ENCODE data around the gene LARP4.
"Not testable (repeated sequence)": the region's sequence is repeated elsewhere in the genome, so short reads cannot be mapped to it uniquely, and the experiment has no call there.

LARP4 gene

GRCh38 chr12:50400104-50400637, 514 bp upstream of the LARP4 start:
- no peak for FAIRE-seq

GRCh38 chr12:50401500-50402081, 906 bp downstream of the LARP4 start:
- no peak for FAIRE-seq
- DNase-seq (ENCODE audit: low spot score) = no peak

More at GRCh38 chr12:50400104-50400637, 514 bp upstream of the LARP4 start:
- no peak for DNase-seq (ENCODE audit: low spot score)

GRCh38 chr12:50402264-50403000, 1.7 kb downstream of the LARP4 start:
- DNase-seq (ENCODE audit: low spot score) (peak; percentile 14), FAIRE-seq (no peak)

GRCh38 chr12:50403001-50403440, 2.3 kb downstream of the LARP4 start:
- FAIRE-seq = no peak
- DNase-seq (ENCODE audit: low spot score) = no peak

GRCh38 chr12:50404307-50404706, 3.6 kb downstream of the LARP4 start:
- DNase-seq (ENCODE audit: low spot score) (no peak), FAIRE-seq (no peak)

- FAIRE-seq = no peak
These were observed 10.5 kb downstream of the LARP4 start for GRCh38 chr12:50411051-50411660.

GRCh38 chr12:50415899-50416479, 15.3 kb downstream of the LARP4 start:
- no peak for FAIRE-seq
- DNase-seq (ENCODE audit: low spot score) = no peak

More at GRCh38 chr12:50411051-50411660, 10.5 kb downstream of the LARP4 start:
- no peak for DNase-seq (ENCODE audit: low spot score)

GRCh38 chr12:50419112-50419909, 18.6 kb downstream of the LARP4 start:
- no peak for DNase-seq (ENCODE audit: low spot score)
- no peak for FAIRE-seq

GRCh38 chr12:50422855-50423254, 22.2 kb downstream of the LARP4 start:
- DNase-seq (ENCODE audit: low spot score); FAIRE-seq: not testable (repeated sequence)

GRCh38 chr12:50423342-50423741, 22.7 kb downstream of the LARP4 start:
- not testable (repeated sequence) for DNase-seq (ENCODE audit: low spot score); FAIRE-seq

GRCh38 chr12:50425589-50426258, 25.0 kb downstream of the LARP4 start:
- FAIRE-seq (no peak), DNase-seq (ENCODE audit: low spot score) (no peak)

GRCh38 chr12:50431656-50432055, 31.0 kb downstream of the LARP4 start:
- FAIRE-seq; DNase-seq (ENCODE audit: low spot score): not testable (repeated sequence)

GRCh38 chr12:50440288-50440687, 39.6 kb downstream of the LARP4 start:
- FAIRE-seq (no peak), DNase-seq (ENCODE audit: low spot score) (no peak)

GRCh38 chr12:50441763-50442162, 41.1 kb downstream of the LARP4 start:
- no peak for FAIRE-seq

GRCh38 chr12:50442178-50442908, 41.7 kb downstream of the LARP4 start:
- no peak for DNase-seq (ENCODE audit: low spot score)
- no peak for FAIRE-seq

More at GRCh38 chr12:50441763-50442162, 41.1 kb downstream of the LARP4 start:
- no peak for DNase-seq (ENCODE audit: low spot score)

- not testable (repeated sequence) for FAIRE-seq
These were observed 49.0 kb downstream of the LARP4 start for GRCh38 chr12:50449671-50450070.

GRCh38 chr12:50452795-50453194, 52.1 kb downstream of the LARP4 start:
- no peak for FAIRE-seq
- no peak for DNase-seq (ENCODE audit: low spot score)

More at GRCh38 chr12:50449671-50450070, 49.0 kb downstream of the LARP4 start:
- not testable (repeated sequence) for DNase-seq (ENCODE audit: low spot score)

- DNase-seq (ENCODE audit: low spot score) = no peak
These were observed 53.2 kb downstream of the LARP4 start for GRCh38 chr12:50453872-50454271.

GRCh38 chr12:50458606-50459005, 57.9 kb downstream of the LARP4 start:
- FAIRE-seq (no peak), DNase-seq (ENCODE audit: low spot score) (peak; percentile 33)

More at GRCh38 chr12:50453872-50454271, 53.2 kb downstream of the LARP4 start:
- no peak for FAIRE-seq

Data from RCC 7860 (cell line).